A673 (cell line): Measurements from ENCODE around the gene RARRES2. TPM values are rescaled to one million over a fixed set of nuclear protein-coding genes. Genes with fewer than 3 reads are reported as not detected.
"Not testable (repeated sequence)": the region's sequence is repeated elsewhere in the genome, so short reads cannot be mapped to it uniquely, and the experiment has no call there.

Experiments used
- BruUV-seq: library from RNA; stranded (reverse); fragments of 400-500 nt; replicated peaks from 2 replicates; lab custom pipeline; 2021; lab: Mats Ljungman, UMichigan
- CTCF ChIA-PET: fragments of 300-600 bp; sonication (Branson Sonifier 250); formaldehyde crosslinking; loops from one replicate; lab custom pipeline; 2022; ENCODE audit warnings: antibody characterized with exemption; lab: Charles Lee
- POLR2A ChIA-PET: fragments of 300-600 bp; sonication (Branson Sonifier 250); formaldehyde crosslinking; loops from one replicate; lab custom pipeline; 2022; ENCODE audit warnings: antibody characterized with exemption; ENCODE audit not compliant: low non-redundant PET; lab: Charles Lee
- DNase-seq: peaks from one replicate; pipeline ENCODE4 v3.0.0-alpha.2; 2015; ENCODE audit warnings: low spot score
- H3K27ac ChIP-seq: fragments of 200-600 bp; sonication (generic); 2 replicates; pipeline ENCODE4 v1.5.1; 2016; ENCODE audit warnings: mixed run types, low read depth, mild to moderate bottlenecking, mixed read lengths, antibody characterized with exemption, low read length; ENCODE audit not compliant: poor library complexity, severe bottlenecking
- H3K27me3 ChIP-seq: fragments of 200-600 bp; sonication (generic); replicated peaks from 2 replicates; pipeline ENCODE4 v1.6.1; 2017; ENCODE audit warnings: mixed run types, low read depth, mild to moderate bottlenecking, mixed read lengths, antibody characterized with exemption, low read length; ENCODE audit not compliant: insufficient read depth, poor library complexity
- H3K36me3 ChIP-seq: fragments of 200-600 bp; sonication (generic); 2 replicates; pipeline ENCODE4 v1.6.1; 2016; ENCODE audit warnings: mixed run types, mild to moderate bottlenecking, mixed read lengths, antibody characterized with exemption, low read length; ENCODE audit not compliant: insufficient read depth, poor library complexity, severe bottlenecking
- H3K4me1 ChIP-seq: fragments of 200-600 bp; sonication (generic); 2 replicates; pipeline ENCODE4 v1.6.1; 2017; ENCODE audit warnings: mixed run types, mild to moderate bottlenecking, mixed read lengths, antibody characterized with exemption, low read length; ENCODE audit not compliant: insufficient read depth, poor library complexity, severe bottlenecking
- H3K4me3 ChIP-seq: fragments of 200-600 bp; sonication (generic); 2 replicates; pipeline ENCODE4 v1.5.1; 2016; ENCODE audit warnings: low read depth, mixed run types, mild to moderate bottlenecking, mixed read lengths, low read length; ENCODE audit not compliant: poor library complexity, severe bottlenecking
- H3K9me3 ChIP-seq: fragments of 200-600 bp; sonication (generic); 2 replicates; pipeline ENCODE4 v1.6.1; 2016; ENCODE audit warnings: mixed run types, low read depth, mild to moderate bottlenecking, mixed read lengths, antibody characterized with exemption, low read length; ENCODE audit not compliant: poor library complexity, severe bottlenecking
- intact Hi-C: fragments of 100-400 bp; cut with micrococcal nuclease; formaldehyde crosslinking; loops from one replicate; pipeline ENCODE4 v1.10.0; 2022; ENCODE audit not compliant: unreplicated experiment
- total RNA-seq: library from RNA; stranded (reverse); gene quantifications from 2 replicates; pipeline ENCODE4 v1.2.3, GENCODE V29; 2021

The RARRES2 gene
- total RNA-seq, 1 experiment from 2014 or later, result not detected

GRCh38 chr7:150295027-150295426, 46.4 kb downstream of the RARRES2 start:
- H3K27ac ChIP-seq, BruUV-seq, CTCF ChIA-PET, DNase-seq, H3K4me3 ChIP-seq, POLR2A ChIA-PET, intact Hi-C loops, H3K27me3 ChIP-seq, H3K9me3 ChIP-seq, H3K4me1 ChIP-seq, H3K36me3 ChIP-seq: not testable (repeated sequence)

DNA sequence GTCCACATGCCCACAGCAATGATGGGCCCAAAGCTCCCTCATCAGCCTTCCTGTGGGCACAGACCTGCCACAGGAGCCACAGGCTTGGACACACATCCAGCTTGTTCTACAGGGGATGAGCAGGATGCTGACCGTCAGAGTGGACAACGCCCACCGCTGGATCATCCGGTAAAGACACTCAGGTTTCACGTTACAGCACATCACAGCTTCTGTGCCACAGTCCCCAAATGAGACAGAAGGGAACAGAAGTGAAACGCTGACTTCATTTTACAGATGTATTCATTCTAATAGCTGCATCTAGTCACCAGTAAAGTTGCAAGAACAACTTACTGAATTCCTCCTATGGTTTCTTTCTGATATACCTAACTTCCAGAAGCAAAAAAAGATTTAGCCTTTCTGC, 51.1 kb downstream of the RARRES2 start:
- H3K27me3 ChIP-seq, DNase-seq, BruUV-seq, H3K4me1 ChIP-seq, H3K27ac ChIP-seq, H3K9me3 ChIP-seq, H3K4me3 ChIP-seq, H3K36me3 ChIP-seq, CTCF ChIA-PET, intact Hi-C loops, POLR2A ChIA-PET: not testable (repeated sequence)

DNA sequence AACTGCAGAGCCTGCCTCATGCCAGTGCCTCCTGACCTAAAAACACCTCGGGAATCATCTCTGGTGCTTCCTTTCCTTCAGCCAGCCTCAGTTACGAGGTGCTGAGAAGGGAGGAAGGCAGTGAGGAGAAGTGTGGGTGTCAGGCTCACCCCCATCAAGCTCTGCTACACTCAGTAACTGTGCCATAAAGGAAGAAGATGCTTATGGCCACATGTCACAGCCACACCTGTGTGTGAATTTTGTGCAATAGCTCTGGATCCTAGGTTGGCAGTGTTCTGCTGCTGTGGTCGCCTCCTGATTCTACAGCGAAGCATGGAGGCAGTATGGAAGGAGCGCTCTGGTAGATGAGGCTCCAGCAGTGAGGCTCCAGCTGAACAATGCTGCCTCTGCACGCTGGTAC, 52.6 kb downstream of the RARRES2 start:
- H3K36me3 ChIP-seq, H3K9me3 ChIP-seq, H3K27me3 ChIP-seq, H3K4me1 ChIP-seq, H3K27ac ChIP-seq, BruUV-seq, H3K4me3 ChIP-seq, CTCF ChIA-PET, DNase-seq, POLR2A ChIA-PET: not testable (repeated sequence)
- intact Hi-C loops, result loop anchor here (10.0 kb wide), 1 partner anchor 466 kb away; no protein-coding TSS in a partner anchor

Other genes with a start within 250 kb of the RARRES2 start
- 48.1 and 48.5 TPM in 2 replicates for gene LRRC61, start 18.3 kb downstream of the RARRES2 start, total RNA-seq
- gene ACTR3C, start 18.1 kb downstream of the RARRES2 start, total RNA-seq, result 4.5 TPM in 2 replicates
- gene REPIN1, start 27.2 kb upstream of the RARRES2 start, total RNA-seq, result 113 and 114 TPM in 2 replicates
- gene ZNF775, start 37.7 kb upstream of the RARRES2 start, total RNA-seq, result 12.1 and 14.3 TPM in 2 replicates
- 0.07 TPM in 1 of 2 replicates, not detected in the other for gene GIMAP8, start 109.0 kb upstream of the RARRES2 start, total RNA-seq
- not detected in 2 replicates for gene GIMAP7, start 173.2 kb upstream of the RARRES2 start, total RNA-seq
- not detected in 2 replicates for gene GIMAP4, start 225.8 kb upstream of the RARRES2 start, total RNA-seq